HG03045 (cell line): ENCODE measurements around the gene KTN1.

ENCODE experiments used
- ATAC-seq: cut with Tn5 transposase; IDR thresholded peaks from one replicate; pipeline ENCODE4 v1.9.1; 2021; ENCODE audit warnings: mild to moderate bottlenecking, moderate library complexity; ENCODE audit not compliant: unreplicated experiment

The KTN1 gene

DNA sequence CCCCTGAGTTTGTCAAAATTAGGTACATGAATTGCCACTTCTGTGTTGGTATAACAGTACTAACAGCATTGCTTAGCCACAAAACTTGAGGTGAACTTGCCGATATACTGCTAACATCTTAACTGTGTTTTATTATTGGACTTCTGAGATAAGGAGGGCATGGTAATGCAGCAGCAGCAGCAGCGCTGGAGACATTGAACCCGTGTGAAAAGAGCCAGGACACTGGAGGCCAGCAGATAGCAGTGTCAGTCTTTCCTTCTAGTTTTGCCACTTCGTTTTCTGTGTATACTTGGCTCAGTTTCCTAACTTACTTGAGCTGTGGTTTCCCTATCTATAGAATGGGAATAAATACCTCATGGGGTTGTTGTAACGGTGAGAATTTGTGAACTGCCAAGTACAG lies 82.7 kb downstream of the KTN1 start:
- ATAC-seq: no peak

DNA sequence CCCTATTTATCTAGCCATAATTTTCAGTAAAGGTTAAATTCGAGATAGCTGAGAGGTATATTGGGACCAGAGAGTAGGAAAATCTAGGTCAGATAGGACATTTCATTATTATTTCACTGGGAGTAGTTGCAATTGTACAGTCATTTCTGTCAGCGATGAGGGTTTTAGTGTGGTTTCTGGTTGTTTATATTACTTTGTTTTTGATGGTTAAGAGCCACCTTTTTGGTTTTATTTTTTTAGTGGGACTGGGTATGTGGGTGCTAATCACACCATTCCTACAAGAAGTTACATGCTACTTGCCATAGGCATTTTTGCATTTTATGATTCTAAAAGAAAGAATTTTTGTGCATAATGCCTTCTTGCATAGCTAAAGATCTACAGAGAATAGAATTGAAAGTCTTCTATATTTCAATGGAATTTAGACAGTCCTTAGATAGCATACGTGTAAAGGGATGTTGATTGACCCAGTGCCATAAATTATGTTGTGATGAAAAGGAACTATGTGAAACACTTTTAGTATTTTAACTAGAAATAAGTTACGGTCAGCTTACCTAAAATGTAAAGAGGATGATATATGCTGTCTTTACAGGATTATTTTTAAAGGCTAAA lies 85.2 kb downstream of the KTN1 start:
- ATAC-seq: no peak

DNA sequence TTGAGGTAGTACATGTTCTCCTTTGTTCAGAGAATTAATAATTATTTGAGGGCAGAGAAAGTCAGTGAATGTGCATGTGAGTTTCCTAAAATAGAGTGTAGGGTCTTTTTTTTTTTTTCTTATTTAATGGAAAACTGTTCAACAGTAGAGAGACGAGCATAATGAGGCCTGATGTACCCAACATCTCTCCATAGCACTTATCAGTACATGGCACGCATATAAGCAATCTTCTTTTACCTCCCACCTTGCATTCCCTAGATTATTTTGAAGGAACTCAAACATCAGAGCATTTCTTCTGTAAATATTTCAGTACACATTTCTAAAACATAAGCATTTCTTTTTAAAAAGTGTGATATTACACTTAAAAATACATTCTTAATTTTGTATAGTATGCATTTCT lies 87.8 kb downstream of the KTN1 start:
- ATAC-seq: no peak

DNA sequence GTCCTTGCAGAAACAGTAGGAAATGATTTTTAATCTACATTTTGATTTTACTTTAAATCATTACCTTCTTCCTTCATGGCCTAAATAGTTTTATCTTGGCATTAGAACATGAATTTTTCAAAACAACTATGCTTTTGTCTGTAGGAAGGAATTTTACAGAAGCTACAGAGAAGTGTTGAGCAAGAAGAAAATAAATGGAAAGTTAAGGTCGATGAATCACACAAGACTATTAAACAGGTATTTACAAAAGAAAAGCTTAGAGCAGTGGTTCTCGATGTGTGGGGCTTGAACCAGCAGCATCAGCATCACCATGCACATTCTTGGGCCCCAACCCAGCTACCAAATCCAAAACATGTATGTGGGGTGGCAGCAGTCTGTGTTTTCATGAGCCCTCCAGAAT lies 91.6 kb downstream of the KTN1 start:
- ATAC-seq: no peak

DNA sequence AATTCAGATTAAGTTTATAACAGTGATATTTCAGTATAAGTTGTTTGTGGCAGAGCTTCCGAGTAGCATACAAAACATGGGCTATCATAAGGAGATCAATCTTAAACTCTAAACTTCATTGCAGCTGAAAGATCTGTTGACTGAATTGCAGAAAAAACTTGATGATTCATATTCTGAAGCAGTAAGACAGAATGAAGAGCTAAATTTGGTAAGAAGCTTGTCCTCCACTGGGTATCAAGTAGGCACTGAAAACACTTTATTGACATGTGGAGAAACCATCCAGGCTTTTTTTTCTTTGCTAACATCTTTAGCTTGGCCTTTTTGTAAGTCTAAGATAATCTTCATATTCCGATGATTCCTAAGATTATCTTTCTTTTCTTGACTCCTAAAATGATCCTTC lies 93.0 kb downstream of the KTN1 start:
- ATAC-seq: no peak

DNA sequence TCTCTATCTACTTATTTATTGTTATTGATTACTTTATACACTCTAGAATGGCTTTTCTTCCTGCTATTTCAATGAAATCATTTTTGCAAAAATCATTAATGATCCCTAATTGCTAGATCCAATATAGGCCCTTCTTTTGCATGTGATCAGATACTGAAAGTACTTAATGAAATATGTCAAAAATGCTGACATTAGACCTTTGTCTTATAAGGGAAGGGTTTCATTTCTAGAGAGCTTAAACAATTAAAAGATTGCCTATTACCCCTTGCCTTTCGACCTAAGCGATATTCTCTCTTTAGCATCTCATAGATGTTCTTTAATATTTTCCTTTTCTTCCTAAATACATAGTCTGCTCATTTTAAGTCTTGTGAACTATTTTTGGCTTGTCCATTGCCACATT lies 101.1 kb downstream of the KTN1 start:
- ATAC-seq: no peak

DNA sequence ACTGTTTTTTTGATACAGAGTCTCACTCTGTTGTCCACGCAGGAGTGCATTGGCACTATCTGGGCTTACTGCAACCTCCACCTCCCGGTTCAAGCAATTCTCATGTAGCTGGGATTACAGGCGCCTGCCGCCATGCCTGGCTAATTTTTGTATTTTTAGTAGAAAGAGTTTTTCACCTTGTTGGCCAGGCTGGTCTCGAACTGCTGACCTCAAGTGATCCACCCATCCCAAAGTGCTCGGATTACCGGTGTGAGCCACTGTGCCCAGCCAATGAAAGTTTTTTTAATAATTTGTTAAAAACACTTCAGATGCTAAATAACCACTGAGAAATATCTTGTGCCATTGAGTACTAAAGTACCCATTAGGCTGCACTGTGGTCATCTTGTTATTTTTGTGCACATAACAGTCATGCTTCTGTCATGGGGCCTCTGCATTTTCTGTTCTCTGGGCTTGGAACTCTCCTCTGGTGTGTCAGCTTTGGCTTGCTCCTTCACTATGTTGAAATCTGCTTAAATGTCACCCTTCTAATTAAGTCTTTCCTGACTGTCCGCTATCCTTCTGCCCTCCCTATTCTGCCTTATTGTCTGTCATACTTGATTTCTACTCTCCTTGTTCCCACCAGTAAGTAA lies 105.1 kb downstream of the KTN1 start:
- ATAC-seq: no peak

DNA sequence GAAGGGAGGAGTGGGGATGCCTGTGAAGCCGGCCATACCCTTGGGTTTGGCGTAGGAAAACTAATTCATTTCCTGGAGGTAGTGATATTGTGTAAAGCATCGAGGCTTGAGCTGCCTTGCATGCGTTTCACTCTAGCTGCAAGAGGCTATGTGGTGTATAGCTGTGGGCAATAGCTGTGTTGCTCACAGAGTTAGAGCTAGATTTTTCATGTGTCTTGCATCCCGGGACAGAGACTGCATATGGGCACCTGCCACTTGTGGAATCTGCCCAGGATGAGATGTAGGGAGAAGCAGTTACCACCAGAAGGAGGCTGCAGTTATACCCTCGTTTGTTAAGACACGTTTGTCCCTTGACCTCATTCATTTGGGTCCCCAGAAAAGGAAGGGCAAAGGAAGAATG lies 106.7 kb downstream of the KTN1 start:
- ATAC-seq: no peak

DNA sequence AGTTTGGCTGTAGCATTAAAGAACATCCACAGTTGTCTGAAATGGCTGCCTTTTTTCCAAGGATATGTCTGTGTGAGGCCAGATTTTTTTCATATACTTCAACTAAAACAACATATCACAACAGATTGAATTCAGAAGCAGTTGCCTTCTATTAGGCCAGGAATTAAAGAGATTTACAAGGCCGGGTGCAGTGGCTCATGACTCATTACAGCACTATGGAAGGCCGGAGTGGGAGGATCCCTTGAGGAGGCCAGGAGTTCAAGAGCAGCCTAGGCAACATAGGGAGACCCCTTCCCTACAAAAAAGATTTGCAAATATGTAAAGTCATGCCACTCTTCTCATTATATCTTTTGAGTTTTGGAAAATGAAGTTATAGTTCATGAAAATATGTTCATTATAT lies 108.6 kb downstream of the KTN1 start:
- no peak for ATAC-seq

DNA sequence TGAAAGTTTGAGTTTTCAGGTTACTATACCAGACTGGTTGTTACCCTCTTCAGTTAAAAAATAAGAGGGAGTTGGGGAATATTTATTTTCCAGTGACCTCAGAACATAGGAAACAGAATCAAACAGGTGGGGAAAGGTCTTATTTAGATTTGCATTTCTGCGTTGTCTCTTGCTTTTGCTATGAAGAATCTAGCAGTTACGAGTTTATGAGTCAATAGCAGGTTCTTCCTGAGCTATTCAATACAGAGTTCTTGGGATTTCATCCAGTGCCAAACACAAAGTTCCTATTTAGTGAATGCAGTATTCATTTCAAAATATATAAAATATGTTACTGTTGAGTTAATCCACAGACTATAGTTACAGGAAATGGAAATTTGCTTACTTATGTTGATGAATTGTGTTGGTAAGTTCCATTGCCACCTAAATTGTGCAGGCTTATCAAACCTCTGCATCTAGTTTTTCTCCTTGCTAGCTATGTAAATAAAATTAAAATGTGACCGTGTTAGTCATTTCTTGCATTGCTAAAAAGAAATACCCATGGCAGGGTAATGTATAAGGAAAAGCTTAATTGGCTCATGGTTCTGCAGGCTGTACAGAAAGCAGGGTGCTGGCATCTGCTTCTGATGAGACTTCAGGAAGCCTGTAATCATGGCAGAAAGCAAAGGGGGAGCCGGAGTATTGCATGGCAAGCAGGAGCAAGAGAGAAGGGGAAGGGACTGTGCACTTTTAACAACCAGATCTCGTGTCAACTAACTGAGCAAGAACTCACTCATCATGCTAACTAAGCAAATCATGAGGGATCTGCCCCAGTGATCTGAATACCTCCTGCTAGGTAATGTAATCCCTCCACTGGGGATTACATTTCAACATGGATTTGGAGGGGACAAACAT lies 110.2 kb downstream of the KTN1 start:
- ATAC-seq: no peak

DNA sequence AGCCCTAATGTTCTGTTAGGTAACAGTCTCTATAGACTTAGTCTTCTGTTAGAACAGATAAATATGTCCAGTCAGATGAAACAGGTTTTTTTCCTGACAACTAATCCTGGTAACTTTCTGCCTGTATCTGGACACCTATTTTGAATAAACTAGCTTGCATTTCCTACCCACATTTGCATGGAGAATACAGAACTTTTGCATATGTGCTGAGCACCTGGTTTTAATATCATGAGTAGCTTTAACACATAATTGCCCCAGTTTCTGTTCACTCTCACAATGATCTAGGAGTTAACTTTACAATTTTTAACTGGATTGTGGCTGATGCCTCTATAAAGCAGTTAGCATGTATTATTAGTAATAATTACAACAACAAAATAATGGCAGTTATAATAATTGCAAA lies 111.7 kb downstream of the KTN1 start:
- ATAC-seq: no peak

DNA sequence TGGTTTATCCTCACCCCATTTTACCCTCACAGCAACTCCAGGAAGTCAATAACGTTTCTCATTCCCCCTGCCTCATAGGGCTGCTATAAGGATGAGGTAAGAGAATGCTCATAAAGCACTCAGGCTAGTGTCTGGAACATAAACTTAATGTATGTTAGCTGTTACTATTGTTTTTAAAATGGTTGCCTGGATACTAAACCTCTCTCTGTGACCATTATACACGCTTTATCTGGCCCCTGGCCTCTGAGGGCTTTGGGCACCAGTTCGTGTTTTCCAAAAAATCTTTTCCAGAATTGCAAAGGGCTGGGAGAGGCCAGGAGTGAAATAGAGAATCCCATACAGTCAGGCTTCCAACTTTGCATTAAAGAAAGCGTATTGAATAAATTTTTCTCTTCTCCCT lies 113.9 kb downstream of the KTN1 start:
- no peak for ATAC-seq

DNA sequence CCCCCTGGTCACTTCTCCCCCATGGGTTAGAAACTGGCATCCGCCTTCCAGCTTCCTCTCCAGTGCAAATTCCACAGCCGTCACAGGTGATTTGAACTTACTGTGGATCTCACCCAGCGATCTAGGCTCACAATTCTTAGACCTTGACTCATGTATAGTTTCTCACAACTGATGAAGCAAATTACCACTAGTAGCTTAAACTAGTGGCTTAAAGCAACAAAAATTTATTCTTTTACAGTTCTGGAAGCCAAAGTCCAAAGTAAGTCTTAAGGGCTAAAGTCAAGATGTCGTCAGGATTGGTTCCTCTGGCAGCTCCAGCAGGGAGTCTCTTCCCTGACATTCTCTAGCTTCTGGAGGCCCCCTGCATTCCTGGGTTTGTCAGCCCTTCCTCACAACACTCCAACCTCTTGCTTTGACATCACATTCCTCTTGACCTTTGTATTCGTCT lies 117.4 kb downstream of the KTN1 start:
- no peak for ATAC-seq

DNA sequence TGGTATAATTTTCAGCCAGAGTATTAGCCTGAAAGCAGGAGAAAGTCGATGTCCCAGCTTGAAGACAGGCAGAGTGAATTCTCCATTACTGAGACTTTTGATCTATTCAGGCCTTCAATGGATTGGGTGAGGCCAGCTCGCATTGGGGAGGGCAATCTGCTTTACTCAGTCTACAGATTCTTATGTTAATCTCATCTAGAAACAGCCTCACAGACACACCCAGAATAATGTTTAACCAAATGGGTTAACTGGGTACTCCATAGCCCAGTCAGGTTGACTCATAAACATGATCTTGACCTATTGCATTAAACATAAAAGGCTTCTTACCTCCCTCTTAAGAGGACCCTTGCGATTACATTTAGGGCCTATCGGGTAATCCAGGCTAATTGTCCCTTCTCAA lies 118.0 kb downstream of the KTN1 start:
- ATAC-seq: no peak

DNA sequence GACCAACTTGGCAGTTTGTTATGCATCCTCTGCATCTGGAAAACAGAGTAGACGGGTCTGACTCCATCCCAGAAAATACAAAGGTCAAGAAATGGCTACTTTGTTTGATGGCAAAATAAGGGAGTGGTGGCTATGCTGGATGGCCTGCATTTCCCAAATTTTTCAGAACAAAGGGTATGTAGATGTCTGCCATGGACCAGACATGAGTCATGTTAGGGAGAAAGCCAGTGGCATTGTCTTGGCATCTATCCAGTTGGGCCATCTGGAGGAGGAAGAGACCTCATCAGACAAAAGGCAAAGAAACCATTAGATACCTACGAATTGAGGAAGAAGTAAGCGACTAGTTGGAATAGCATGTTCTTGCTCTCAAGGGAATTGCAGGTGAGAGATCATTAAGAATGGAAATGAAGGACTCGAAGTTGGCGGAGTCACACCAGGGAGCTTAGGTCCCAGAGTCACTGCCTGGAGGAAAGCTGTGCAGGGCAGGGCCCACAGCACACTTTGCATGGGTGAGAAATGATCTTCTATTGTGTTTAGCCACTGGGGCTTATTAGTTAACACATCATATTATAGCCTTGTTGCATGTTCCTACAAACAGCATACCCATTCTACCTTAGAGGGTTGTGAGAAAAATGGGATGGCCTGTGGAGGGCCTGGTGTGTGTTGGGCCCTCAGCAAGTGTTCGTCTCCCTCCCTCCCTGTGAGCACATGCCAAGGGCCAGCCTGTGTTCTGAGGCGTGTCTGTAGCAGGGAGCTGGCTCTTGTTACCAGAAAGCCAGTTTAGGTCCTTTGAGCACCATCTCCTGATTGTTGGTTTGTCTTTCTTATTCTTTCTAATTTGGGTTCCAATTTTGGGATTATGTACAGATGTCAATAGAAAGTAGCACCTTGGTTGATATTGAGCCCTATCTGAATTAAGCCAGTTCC lies 119.4 kb downstream of the KTN1 start:
- no peak for ATAC-seq

DNA sequence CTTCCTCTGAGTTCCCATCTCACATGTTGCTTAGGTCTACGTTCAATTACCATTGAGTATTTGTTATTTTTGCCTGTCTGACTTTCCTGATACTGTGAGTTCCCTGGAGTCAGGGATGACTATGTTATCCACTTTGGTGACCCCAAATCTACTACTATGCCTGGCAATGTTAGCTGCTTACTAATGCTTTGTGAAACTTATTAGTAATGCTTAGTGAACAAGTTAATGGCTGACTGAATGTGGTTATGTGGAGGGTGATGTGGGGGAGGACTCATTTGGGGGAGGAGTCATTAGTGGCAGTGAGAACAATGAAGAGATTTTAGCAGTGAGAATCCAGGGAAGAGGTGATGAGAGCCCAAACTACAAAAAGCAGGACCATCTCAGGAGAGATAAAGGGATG lies 121.6 kb downstream of the KTN1 start:
- peak; percentile 92 for ATAC-seq

DNA sequence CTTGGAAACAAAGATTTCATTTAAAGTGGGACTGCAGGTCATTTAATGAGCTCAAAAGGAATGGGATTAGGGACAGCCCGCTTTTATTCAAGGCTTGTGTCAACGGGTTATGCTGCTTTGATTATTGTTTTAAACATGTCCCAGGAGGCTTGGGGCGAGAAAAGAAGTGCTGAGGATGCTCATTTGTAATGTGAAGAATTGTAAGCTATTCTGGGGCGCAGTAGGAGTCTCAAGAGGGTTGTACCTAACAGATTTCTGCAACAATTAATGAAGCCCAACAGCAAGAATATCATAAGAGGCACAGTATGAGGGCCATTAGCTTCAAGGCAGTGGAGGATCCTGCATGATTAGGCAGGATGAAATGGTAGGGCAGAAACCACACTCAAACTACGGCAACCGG lies 122.5 kb downstream of the KTN1 start:
- ATAC-seq: no peak

DNA sequence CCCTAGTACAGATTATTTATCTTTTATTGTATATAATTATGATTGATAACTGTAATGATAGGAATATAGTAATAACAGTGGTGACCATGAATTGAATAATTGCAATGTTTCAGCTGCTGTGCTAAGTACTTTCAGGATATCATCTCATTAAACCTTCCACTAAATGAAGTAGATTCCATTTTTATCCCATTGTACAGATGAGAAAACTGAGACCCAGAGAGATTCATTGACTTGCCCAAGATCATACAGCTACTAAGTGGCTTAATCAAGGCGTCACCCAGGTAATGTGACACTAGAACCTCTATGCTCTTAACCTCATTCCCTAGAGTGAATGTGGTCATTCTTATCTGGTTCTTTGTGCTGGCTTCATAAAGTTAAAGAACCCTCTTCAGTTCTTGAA lies 124.6 kb downstream of the KTN1 start:
- ATAC-seq: no peak

DNA sequence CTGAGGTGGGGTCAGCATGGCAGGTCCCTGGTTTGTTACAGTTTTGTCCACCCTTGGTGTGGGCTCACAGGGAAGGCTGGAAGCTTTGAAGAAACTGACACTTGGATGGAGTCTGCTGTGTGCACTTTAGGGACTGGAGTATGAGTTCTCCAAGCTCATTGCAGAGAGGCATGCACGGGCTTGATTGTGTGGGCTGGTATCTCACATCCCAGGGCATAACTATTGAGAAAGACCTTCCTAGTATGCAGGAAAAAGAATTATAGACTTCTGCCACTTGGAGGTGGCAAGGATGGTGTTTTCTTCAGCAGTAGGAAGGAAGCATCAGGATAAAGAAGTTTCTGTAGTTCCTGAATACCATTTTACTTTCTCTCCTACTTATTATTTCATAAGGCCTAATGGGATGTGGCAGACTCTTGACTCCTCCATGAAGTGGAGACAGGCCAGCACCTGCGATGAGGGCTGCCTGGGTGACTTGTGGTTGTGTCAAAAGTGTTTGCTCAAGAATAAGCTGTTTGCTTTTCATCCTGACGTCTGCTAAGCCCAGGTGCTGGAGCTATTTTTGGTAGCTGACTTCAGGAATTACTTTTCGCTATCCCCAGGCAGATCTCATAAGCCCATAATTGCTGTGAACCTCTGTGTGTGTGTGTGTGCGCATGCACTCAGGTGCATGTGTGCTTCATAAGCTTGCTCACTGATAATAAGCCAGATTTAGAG lies 125.8 kb downstream of the KTN1 start:
- no peak for ATAC-seq

DNA sequence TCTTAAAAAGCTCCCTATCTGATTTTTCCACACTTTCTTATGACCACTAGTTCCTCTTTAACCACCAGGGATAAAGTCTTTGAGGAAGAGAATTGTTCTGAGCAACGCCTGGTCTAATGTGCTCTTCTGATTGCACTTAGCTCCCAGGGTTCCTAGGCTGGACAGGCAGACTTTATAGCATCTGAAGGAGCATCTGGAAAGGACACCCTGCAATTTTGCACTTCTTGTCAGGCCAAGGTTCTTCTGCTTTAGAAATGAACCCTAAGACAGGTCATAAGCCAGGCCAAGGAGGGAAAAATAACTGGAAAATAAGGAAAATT lies 126.3 kb downstream of the KTN1 start:
- ATAC-seq: no peak

DNA sequence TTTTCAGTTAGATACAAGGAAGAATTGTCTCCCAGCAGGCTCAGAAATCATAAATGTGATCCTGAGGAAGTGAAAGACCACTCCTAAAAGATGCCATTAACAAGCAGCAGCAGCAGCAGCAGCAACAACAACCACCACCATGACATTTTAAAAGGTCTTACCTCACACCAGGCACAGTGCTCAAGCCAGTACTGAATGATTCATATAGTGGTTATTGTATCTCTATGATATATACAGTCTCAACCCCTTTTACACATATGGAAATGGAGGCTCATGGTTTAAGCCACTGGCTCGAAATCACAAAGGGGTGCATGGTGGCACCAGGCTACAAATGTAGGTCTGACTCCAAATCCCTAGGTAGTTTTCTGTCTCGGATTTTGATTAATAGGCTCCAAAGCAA lies 126.9 kb downstream of the KTN1 start:
- no peak for ATAC-seq
